HG02588 (cell line): ENCODE data around the gene MAD1L1.

Source experiments
- ATAC-seq: cut with Tn5 transposase; IDR thresholded peaks from one replicate; pipeline ENCODE4 v1.9.1; 2021; ENCODE audit warnings: mild to moderate bottlenecking, moderate library complexity; ENCODE audit not compliant: unreplicated experiment

MAD1L1 gene

GRCh38 chr7:2051707-2052656 is 180.8 kb downstream of the MAD1L1 start:
- no peak for ATAC-seq

GRCh38 chr7:2050511-2050866 is 182.3 kb downstream of the MAD1L1 start:
- no peak for ATAC-seq

- ATAC-seq: no peak
These were observed 182.8 kb downstream of the MAD1L1 start for GRCh38 chr7:2049782-2050510.

- ATAC-seq: no peak
These were observed 183.5 kb downstream of the MAD1L1 start for GRCh38 chr7:2049111-2049781.

GRCh38 chr7:2048531-2048930 is 184.2 kb downstream of the MAD1L1 start:
- no peak for ATAC-seq

- ATAC-seq: no peak
These were observed 184.7 kb downstream of the MAD1L1 start for GRCh38 chr7:2048006-2048405.

GRCh38 chr7:2046581-2047565 is 185.9 kb downstream of the MAD1L1 start:
- no peak for ATAC-seq

- ATAC-seq: no peak
These were observed 187.0 kb downstream of the MAD1L1 start for GRCh38 chr7:2045559-2046405.

- ATAC-seq: no peak
These were observed 187.8 kb downstream of the MAD1L1 start for GRCh38 chr7:2044883-2045471.

- ATAC-seq: no peak
These were observed 188.3 kb downstream of the MAD1L1 start for GRCh38 chr7:2044311-2044882.

- no peak for ATAC-seq
These were observed 189.3 kb downstream of the MAD1L1 start for GRCh38 chr7:2043316-2044039.

- no peak for ATAC-seq
These were observed 190.1 kb downstream of the MAD1L1 start for GRCh38 chr7:2042650-2043049.

- no peak for ATAC-seq
These were observed 191.0 kb downstream of the MAD1L1 start for GRCh38 chr7:2041496-2042367.

GRCh38 chr7:2040893-2041270 is 191.9 kb downstream of the MAD1L1 start:
- no peak for ATAC-seq

- ATAC-seq: no peak
These were observed 192.4 kb downstream of the MAD1L1 start for GRCh38 chr7:2040201-2040892.

- ATAC-seq: no peak
These were observed 193.6 kb downstream of the MAD1L1 start for GRCh38 chr7:2038931-2039728.
